GM12878 (cell line): ENCODE measurements around the gene TDRD3. TPM values are rescaled to one million over a fixed set of nuclear protein-coding genes. Genes with fewer than 3 reads are reported as not detected.
A peak's percentile ranks its signal among the peaks of the same experiment; 100 is the strongest.

Experiments
- ATF7 ChIP-seq: fragments of 450-650 bp; IDR thresholded peaks from 2 replicates; pipeline ENCODE4 v1.6.1; 2016; ENCODE audit warnings: low read depth, mild to moderate bottlenecking
- CEBPZ ChIP-seq: fragments of 150-350 bp; IDR thresholded peaks from 2 replicates; pipeline ENCODE4 v1.6.1; 2016; ENCODE audit warnings: low read depth, low read length
- ELK1 ChIP-seq: IDR thresholded peaks from 2 replicates; pipeline ENCODE4 v1.6.1; 2012; ENCODE audit warnings: low read depth, low read length, improper control_type of control experiment
- FOXK2 ChIP-seq: fragments of 450-650 bp; IDR thresholded peaks from 2 replicates; pipeline ENCODE4 v1.6.1; 2017; ENCODE audit warnings: mild to moderate bottlenecking, moderate library complexity
- HDAC2 ChIP-seq: fragments of 200-600 bp; sonication (generic); IDR thresholded peaks from 2 replicates; pipeline ENCODE4 v1.6.1; 2017
- JUNB ChIP-seq: IDR thresholded peaks from 2 replicates; pipeline ENCODE4 v1.6.1; 2016; ENCODE audit warnings: antibody characterized with exemption, mild to moderate bottlenecking
- MTA2 ChIP-seq: fragments of 450-650 bp; IDR thresholded peaks from 2 replicates; pipeline ENCODE4 v1.6.1; 2016; ENCODE audit warnings: low read depth, mild to moderate bottlenecking, moderate library complexity
- NR2C2 ChIP-seq: IDR thresholded peaks from 2 replicates; pipeline ENCODE4 v1.6.1; 2011; ENCODE audit warnings: borderline replicate concordance, low read depth; ENCODE audit not compliant: control insufficient read depth, insufficient read length
- RBBP5 ChIP-seq: fragments of 200-600 bp; sonication (generic); conservative IDR thresholded peaks from 2 replicates; pipeline ENCODE4 v1.6.1; 2016
- RCOR1 ChIP-seq: conservative IDR thresholded peaks from 2 replicates; pipeline ENCODE4 v1.6.1; 2012; ENCODE audit warnings: low read depth, low read length, improper control_type of control experiment
- REST ChIP-seq: IDR thresholded peaks from 2 replicates; pipeline ENCODE4 v1.6.1; 2012; ENCODE audit warnings: mild to moderate bottlenecking, low read depth, low read length
- RFX5 ChIP-seq: IDR thresholded peaks from 2 replicates; pipeline ENCODE4 v1.6.1; 2011; ENCODE audit warnings: low read depth, low read length, improper control_type of control experiment
- SMC3 ChIP-seq: IDR thresholded peaks from 2 replicates; pipeline ENCODE4 v1.6.1; 2011; ENCODE audit warnings: low read length, improper control_type of control experiment, borderline replicate concordance
- SREBF1 ChIP-seq: IDR thresholded peaks from 2 replicates; pipeline ENCODE4 v1.6.1; 2012; ENCODE audit warnings: mild to moderate bottlenecking, low read length
- STAT3 ChIP-seq: IDR thresholded peaks from 2 replicates; pipeline ENCODE4 v1.6.1; 2011; ENCODE audit warnings: low read depth, low read length, improper control_type of control experiment
- TBL1XR1 ChIP-seq: IDR thresholded peaks from 2 replicates; pipeline ENCODE4 v1.6.1; 2012; ENCODE audit warnings: low read depth, low read length, improper control_type of control experiment
- ZSCAN29 ChIP-seq: fragments of 450-650 bp; IDR thresholded peaks from 2 replicates; pipeline ENCODE4 v1.6.1; 2017; ENCODE audit warnings: mild to moderate bottlenecking, moderate library complexity
- polyA plus RNA-seq, 11 experiments: library from polyadenylated mRNA; depleted of rRNA in 4 of 11; unstranded in 6 of 11; stranded (reverse) in 5 of 11; fragments of >200 nt; fragmentation: Nextera tagmentation in 4 of 11; fragmentation: Illumina TruSeq in 1 of 11; extraction: Ambion mirVana in 4 of 11; extraction: Trizol in 1 of 11; gene quantifications; 1 replicate in 1 of 11; 2 replicates in 10 of 11; pipeline versions ENCODE4 v1.2.1 to v1.2.3, GENCODE V29; 2011 to 2016; ENCODE audit warnings: inconsistent platforms in 2 of 11, missing spikeins in 2 of 11, low read depth in 1 of 11
- total RNA-seq, 4 experiments: library from RNA; depleted of rRNA in 3 of 4; stranded (reverse); fragments of >200 nt in 3 of 4; fragmentation: Illumina TruSeq in 1 of 4; extraction: Trizol in 1 of 4; gene quantifications; 2 replicates each; pipeline versions ENCODE4 v1.2.1 to v1.2.3, GENCODE V29; 2013 to 2021
- TF ChIP-seq, protein P1 (sequence below): fragments of 450-650 bp; formaldehyde crosslinking; IDR thresholded peaks from 2 replicates; pipeline ENCODE4 v1.5.0; 2022; ENCODE audit warnings: mild to moderate bottlenecking, missing genetic modification characterization

TDRD3 gene
- total and polyA plus RNA-seq, 10 of the 15 experiments (the other 5 are each of a cell fraction or from before 2014, with no cell fraction given): 8.4 to 27.9 (median 15.8) TPM

GRCh38 chr13:60395971-60396782 is 843 bp upstream of the TDRD3 start (continued):
- TF ChIP-seq, protein P1, sequence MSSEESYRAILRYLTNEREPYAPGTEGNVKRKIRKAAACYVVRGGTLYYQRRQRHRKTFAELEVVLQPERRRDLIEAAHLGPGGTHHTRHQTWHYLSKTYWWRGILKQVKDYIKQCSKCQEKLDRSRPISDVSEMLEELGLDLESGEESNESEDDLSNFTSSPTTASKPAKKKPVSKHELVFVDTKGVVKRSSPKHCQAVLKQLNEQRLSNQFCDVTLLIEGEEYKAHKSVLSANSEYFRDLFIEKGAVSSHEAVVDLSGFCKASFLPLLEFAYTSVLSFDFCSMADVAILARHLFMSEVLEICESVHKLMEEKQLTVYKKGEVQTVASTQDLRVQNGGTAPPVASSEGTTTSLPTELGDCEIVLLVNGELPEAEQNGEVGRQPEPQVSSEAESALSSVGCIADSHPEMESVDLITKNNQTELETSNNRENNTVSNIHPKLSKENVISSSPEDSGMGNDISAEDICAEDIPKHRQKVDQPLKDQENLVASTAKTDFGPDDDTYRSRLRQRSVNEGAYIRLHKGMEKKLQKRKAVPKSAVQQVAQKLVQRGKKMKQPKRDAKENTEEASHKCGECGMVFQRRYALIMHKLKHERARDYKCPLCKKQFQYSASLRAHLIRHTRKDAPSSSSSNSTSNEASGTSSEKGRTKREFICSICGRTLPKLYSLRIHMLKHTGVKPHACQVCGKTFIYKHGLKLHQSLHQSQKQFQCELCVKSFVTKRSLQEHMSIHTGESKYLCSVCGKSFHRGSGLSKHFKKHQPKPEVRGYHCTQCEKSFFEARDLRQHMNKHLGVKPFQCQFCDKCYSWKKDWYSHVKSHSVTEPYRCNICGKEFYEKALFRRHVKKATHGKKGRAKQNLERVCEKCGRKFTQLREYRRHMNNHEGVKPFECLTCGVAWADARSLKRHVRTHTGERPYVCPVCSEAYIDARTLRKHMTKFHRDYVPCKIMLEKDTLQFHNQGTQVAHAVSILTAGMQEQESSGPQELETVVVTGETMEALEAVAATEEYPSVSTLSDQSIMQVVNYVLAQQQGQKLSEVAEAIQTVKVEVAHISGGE (CRISPR knock-in tag): peak; percentile 30; the same call in 1 of the 2 replicates
- TF ChIP-seq MTA2 (0 out of 2 replicates have a peak, but pooled peaks have one; percentile 21), RBBP5 (no peak), REST (no peak), RFX5 (no peak; the same call in 1 of the 2 replicates), NR2C2 (no peak), STAT3 (no peak), CEBPZ (no peak), HDAC2 (no peak), ATF7 (0 out of 2 replicates have a peak, but pooled peaks have one; percentile 10), RCOR1 (peak; percentile 68; the same call in 1 of the 2 replicates), JUNB (no peak), TBL1XR1 (0 out of 2 replicates have a peak, but pooled peaks have one; percentile 10), SMC3 (no peak), ZSCAN29 (no peak), SREBF1 (no peak), FOXK2 (no peak), ELK1 (0 out of 2 replicates have a peak, but pooled peaks have one; percentile 24)
